ENCODE measurements around the gene RILP. TPM values are rescaled to one million over a fixed set of nuclear protein-coding genes. Genes with fewer than 3 reads are reported as not detected.

The RILP gene
- total RNA-seq, 1 donor from 2014 or later, result 0.13 TPM

DNA sequence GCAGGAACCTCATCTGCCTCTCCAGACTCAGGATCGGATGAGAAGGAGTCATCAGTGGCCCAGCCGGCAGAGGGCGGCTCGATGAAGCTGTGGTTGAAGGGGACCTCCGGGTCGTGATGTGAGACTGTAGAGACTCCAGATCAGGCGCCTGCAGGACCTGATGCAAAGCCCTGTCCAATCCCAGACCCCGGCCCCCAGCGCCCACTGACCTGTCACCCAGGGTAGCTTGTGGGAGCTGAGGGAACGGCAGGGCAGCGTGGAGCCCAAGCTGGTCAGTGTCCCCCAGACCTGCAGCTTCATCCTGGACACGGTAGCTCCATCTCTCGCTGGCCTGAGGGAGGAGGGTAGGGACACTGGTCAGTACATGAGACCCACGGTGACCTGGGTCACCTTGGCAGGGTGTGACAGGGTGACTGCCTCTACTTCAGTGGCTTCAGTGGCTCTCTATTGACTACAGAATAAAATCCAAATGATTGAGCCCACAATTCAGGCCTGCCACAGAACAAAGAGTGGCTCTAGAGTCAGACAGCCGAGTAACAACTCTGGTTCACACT lies 12.9 kb downstream of the RILP start:
- no peak overlapping the region for H3K4me3 Mint-ChIP-seq
- Histone ChIP-seq H3K27me3 (peaks cover 3% of the 10 kb centered on the region), H3K4me2 (no peak overlapping the region), H3K27ac (no peak overlapping the region), H3K36me3 (no peaks in the 10 kb centered on the region), H3K4me1 (peaks cover 14% of the 10 kb centered on the region), H3K9me3 (ENCODE audit: low read depth) (no peaks in the 10 kb centered on the region), H3K79me2 (ENCODE audit: low read depth) (no peaks in the 10 kb centered on the region), H3F3A (ENCODE audit: low read depth) (peaks cover 11% of the 10 kb centered on the region), H3K9ac (no peak overlapping the region), H2AFZ (replicated peaks) (no peak overlapping the region), H4K20me1 (ENCODE audit: low read depth) (no peaks in the 10 kb centered on the region), H3K4me3 (no peak overlapping the region)
- peaks cover 7% of the 10 kb centered on the region for H3K27me3 Mint-ChIP-seq (ENCODE audit: insufficient read depth, low read depth)
- no peak for TF ChIP-seq EZH2 (IDR thresholded peaks at IDR 0.05)
- no peak for TF ChIP-seq EZH2phosphoT487 (IDR thresholded peaks at IDR 0.05)
- TF ChIP-seq, protein P1, sequence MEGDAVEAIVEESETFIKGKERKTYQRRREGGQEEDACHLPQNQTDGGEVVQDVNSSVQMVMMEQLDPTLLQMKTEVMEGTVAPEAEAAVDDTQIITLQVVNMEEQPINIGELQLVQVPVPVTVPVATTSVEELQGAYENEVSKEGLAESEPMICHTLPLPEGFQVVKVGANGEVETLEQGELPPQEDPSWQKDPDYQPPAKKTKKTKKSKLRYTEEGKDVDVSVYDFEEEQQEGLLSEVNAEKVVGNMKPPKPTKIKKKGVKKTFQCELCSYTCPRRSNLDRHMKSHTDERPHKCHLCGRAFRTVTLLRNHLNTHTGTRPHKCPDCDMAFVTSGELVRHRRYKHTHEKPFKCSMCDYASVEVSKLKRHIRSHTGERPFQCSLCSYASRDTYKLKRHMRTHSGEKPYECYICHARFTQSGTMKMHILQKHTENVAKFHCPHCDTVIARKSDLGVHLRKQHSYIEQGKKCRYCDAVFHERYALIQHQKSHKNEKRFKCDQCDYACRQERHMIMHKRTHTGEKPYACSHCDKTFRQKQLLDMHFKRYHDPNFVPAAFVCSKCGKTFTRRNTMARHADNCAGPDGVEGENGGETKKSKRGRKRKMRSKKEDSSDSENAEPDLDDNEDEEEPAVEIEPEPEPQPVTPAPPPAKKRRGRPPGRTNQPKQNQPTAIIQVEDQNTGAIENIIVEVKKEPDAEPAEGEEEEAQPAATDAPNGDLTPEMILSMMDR (IDR thresholded peaks at IDR 0.05), result no peak
- peak overlapping the region; percentile 58 for H3K27ac Mint-ChIP-seq
- H3K36me3 Mint-ChIP-seq, result no peaks in the 10 kb centered on the region
- peaks cover 30% of the 10 kb centered on the region for H3K4me1 Mint-ChIP-seq
- no peak for DNase-seq (ENCODE audit: low spot score)
- no peaks in the 10 kb centered on the region for H3K9me3 Mint-ChIP-seq

DNA sequence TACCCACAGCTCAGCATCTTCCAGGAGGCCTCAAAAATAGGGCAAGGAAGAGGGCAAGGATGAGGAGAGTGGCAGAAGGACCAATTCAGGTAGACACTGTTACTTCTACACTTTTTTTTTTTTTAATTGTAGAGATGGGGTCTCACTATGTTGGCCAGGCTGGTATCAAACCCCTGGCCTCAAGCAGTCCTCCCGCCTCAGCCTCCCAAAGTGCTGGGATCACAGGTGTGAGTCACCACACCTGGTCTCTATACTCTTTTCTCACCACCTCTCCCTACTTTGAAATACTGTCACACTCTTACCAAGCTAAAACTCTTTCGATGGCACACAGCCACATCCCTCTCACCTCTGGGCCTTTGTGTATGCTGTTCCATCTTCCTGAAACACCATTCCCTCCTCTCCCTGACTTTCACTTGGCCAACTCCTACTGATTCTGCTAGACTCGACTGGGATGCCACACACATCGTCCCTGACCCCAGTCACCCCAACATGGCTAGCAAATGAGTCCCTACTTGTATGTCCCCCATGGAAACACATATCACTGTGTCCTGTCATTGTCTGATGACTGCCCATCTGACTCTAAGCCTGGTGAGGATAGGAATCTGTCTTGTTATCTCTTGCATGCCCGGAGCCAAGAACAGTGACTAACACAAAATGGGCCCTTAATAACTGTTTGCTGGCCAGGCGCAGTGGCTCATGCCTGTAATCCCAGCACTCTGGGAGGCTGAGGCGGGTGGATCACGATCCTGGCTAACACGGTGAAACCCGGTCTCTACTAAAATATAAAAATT lies 13.8 kb downstream of the RILP start:
- Mint-ChIP-seq H3K4me1 (peaks cover 30% of the 10 kb centered on the region), H3K36me3 (no peaks in the 10 kb centered on the region), H3K4me3 (no peak overlapping the region), H3K9me3 (no peaks in the 10 kb centered on the region), H3K27ac (no peak overlapping the region), H3K27me3 (ENCODE audit: insufficient read depth, low read depth) (peaks cover 4% of the 10 kb centered on the region)
- no peaks in the 10 kb centered on the region for H3K36me3 ChIP-seq
- H3K4me1 ChIP-seq, result peaks cover 14% of the 10 kb centered on the region
- TF ChIP-seq EZH2 (IDR thresholded peaks at IDR 0.05), result no peak
- TF ChIP-seq, protein P1 (IDR thresholded peaks at IDR 0.05), result no peak
- TF ChIP-seq EZH2phosphoT487 (IDR thresholded peaks at IDR 0.05), result no peak
- peaks cover 8% of the 10 kb centered on the region for H3F3A ChIP-seq (ENCODE audit: low read depth)
- no peak overlapping the region for H3K4me3 ChIP-seq
- no peak for DNase-seq (ENCODE audit: low spot score)
- H3K27ac ChIP-seq, result no peak overlapping the region
- peaks cover 11% of the 10 kb centered on the region for H3K27me3 ChIP-seq
- H3K4me2 ChIP-seq, result no peak overlapping the region
- no peak overlapping the region for H2AFZ ChIP-seq (replicated peaks)
- H3K79me2 ChIP-seq (ENCODE audit: low read depth), result no peaks in the 10 kb centered on the region
- no peak overlapping the region for H3K9ac ChIP-seq
- H4K20me1 ChIP-seq (ENCODE audit: low read depth), result no peaks in the 10 kb centered on the region
- H3K9me3 ChIP-seq (ENCODE audit: low read depth), result no peaks in the 10 kb centered on the region

DNA sequence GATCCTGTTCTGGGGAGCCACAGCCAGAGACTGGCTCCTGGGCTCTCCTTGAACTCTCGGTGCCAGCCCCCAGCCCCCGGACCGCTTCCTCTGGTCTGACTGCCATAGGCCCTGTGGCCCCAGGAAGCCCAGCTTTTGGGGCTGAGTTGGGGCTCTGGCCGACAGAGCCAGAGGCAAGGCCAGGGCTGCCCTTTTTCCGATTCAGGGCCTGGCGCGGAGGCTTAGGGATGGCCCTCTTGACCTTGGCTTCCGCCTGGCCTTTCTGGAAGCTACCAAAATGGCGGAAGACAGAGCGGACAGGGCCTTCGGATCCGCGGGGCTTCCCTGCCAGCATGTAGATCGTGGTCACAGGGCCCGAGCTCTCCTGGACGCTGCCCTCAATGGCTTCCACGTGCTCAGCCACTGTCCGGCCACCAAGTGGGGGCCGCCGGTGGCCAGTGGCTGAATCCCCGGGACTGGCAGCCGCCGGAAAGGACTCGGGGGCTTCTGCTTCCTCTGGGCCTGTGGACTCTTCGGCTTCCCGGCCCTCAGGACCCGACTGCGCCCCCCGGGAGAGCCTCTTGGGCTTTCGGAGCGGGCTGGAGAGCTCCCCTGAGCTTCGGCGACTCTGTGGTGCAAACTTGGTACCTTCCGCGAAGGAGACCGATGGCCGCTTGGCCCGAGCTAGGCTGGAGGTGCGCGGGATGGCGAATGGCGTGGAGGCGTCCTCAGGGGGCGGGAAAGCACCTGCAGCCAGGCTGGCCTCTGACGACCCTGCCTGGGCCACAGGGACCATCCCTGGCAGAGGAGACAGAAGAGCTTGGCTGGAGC lies 14.6 kb downstream of the RILP start:
- Histone ChIP-seq H3K36me3 (no peaks in the 10 kb centered on the region), H2AFZ (replicated peaks) (no peak overlapping the region), H3K9me3 (ENCODE audit: low read depth) (no peaks in the 10 kb centered on the region), H4K20me1 (ENCODE audit: low read depth) (no peaks in the 10 kb centered on the region), H3K9ac (no peak overlapping the region), H3K79me2 (ENCODE audit: low read depth) (no peaks in the 10 kb centered on the region), H3K4me1 (peaks cover 14% of the 10 kb centered on the region), H3K4me2 (no peak overlapping the region), H3F3A (ENCODE audit: low read depth) (peaks cover 14% of the 10 kb centered on the region), H3K27ac (no peak overlapping the region), H3K4me3 (no peak overlapping the region), H3K27me3 (peaks cover 19% of the 10 kb centered on the region)
- DNase-seq (ENCODE audit: low spot score), result no peak
- peaks cover 4% of the 10 kb centered on the region for H3K27me3 Mint-ChIP-seq (ENCODE audit: insufficient read depth, low read depth)
- H3K4me3 Mint-ChIP-seq, result no peak overlapping the region
- no peak overlapping the region for H3K27ac Mint-ChIP-seq
- H3K4me1 Mint-ChIP-seq, result peaks cover 33% of the 10 kb centered on the region
- no peaks in the 10 kb centered on the region for H3K9me3 Mint-ChIP-seq
- no peak for TF ChIP-seq EZH2phosphoT487 (IDR thresholded peaks at IDR 0.05)
- TF ChIP-seq EZH2 (IDR thresholded peaks at IDR 0.05), result no peak
- TF ChIP-seq, protein P1 (IDR thresholded peaks at IDR 0.05), result no peak
- H3K36me3 Mint-ChIP-seq, result no peaks in the 10 kb centered on the region

All from neural progenitor cell (in vitro differentiated cells).